Right renal cortex interstitium (tissue), 3 donors: ENCODE measurements around the gene VAV3. TPM values are rescaled to one million over a fixed set of nuclear protein-coding genes. Genes with fewer than 3 reads are reported as not detected.

Source experiments
- DNase-seq, 3 donors: peaks; one replicate each; pipeline ENCODE4 v3.0.0-alpha.2; 2013; ENCODE audit warnings: low read depth in 3 of 3, low spot score in 2 of 3
- polyA plus RNA-seq, 3 donors: library from polyadenylated mRNA; unstranded; fragments of 120-200 nt; gene quantifications; one replicate each; pipeline ENCODE4 v1.2.1, GENCODE V29; 2013; ENCODE audit not compliant: insufficient read length in 3 of 3

VAV3 gene
- polyA plus RNA-seq, 3 donors = 154 to 159 (median 158) TPM

DNA sequence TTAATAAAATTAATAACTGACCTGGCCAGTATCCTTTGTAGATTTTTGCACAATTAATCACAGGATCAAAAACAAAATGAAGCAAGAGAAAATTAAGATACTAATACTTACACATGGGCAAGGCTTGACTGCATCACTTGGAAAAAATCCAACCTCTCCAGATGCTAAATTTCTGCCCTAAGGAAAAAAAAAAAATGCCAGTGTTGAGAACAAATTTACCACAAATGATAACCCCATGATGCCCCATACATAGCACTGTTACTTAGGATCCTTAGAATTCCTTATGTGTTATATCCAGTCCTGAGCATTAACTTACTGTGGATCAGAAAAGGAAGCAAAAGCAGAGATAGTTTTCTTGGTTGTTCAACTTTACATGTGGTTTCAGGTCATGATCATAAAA, 347.5 kb downstream of the VAV3 start:
- DNase-seq = no peak

- no peak for DNase-seq
Observed at GRCh38 chr1:107609808-107610207, 355.2 kb downstream of the VAV3 start.

- DNase-seq = no peak
Observed at GRCh38 chr1:107604825-107605224, 360.2 kb downstream of the VAV3 start.

DNA sequence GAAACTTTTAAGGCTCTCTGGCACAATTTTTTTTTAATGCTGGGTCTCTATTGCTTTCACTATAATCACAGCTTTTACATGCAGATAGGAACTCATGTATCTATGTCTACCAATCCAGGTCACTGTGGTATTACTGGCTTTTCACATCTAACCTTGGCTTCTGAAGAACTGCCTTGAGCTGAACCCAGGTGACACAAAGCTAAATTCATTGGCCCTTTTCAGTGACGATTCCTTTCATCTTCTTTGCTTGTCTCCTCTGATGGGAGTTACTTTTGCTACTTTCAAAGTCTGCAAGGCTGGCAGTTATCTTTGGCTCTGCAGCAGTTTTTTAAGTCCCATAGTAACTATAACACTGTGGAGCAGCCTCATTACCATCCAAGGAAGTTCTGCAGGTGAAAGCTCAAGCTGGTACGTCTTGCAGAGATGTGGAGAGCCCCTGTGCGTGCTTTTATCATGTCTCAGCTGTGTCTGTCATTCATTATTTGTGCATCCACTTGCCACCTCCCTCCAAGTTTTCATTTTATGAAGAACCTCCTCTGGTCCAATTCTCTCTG, 364.3 kb downstream of the VAV3 start:
- DNase-seq = no peak

- no peak for DNase-seq
Observed at GRCh38 chr1:107599220-107599619, 365.8 kb downstream of the VAV3 start.

- DNase-seq = no peak
Observed at GRCh38 chr1:107597290-107597689, 367.7 kb downstream of the VAV3 start.

- DNase-seq = no peak
Observed at GRCh38 chr1:107594536-107594935, 370.4 kb downstream of the VAV3 start.

DNA sequence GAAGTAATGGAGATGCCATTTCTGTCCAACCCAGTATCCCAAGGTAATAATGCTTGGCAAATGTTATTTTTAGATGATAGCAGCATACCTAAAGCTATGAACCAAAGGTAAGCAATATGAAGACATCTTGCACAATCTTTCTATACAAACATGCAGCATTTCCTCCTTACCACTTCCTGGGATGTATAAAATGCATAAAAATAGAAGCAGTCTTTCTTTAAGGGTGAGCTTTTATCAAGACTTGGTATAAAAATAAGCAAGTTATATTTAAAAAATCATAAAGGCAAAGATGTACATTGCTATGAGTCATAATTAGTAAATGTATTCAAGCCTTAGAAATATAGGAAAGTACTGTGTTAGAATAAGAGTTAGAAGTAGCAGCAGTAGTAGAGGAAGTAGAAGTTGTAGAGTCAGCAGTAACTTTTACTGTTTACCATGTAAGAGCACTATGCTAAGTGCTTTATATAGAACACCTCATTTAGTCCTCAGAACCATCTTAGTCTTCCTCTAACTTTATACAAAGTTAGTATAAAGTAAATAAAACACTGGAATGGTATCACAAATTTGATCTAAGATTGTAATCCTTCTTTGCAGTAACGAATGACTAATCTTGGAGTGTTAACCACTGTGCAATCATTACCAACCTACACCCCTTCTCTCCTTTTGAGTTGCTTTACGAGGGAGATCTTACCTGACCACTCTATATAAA, 371.3 kb downstream of the VAV3 start:
- no peak for DNase-seq

DNA sequence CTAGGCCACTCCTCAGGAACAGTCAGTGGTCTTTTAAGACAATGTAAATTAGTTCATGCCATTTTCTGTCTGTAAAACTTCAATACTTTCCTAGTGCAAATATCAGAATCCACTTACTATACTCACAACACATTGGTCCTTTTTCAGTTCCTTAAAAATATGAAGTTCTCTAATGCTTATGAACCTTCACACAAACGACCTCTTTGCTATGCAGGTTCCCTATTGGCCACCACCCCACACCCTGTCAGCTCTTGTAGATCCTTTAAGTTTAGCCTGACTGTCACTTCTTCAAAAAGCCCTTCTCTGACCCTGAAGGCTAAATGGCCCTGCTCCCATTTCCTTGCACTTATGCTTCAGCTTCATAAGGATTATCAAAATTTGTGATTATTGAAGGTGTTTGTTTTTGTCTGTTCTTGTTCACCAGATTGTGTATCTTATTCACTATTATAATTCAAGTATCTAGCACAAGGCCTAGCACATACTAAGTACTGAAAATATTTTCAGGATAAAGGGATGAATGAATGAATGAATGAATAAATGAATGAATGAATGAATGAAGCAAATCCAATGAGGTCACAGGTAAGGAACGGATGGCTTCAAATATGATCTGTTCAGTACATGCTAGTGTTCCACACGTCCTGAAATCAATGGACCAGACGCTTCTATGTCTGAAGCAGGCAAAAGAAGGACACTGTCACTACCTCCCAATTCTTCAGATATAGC, 373.9 kb downstream of the VAV3 start:
- no peak for DNase-seq

DNA sequence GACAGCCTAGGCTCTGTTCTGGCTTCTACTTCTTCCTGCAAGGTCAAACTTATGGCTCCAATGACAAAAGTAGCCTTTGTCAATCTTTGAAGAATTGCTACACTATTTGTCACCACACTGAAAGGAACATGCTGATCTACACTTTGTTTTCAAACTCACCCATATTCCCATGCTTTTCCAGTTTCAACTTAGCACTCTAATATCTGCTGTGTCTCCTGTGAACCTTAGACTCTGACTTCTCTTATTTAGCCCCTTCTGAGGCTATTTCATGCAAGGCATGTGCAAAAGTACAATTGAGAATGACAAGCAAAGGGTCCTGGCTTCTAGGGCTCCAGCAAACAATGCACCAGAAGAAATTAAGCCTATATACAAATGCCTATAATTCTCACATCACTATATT, 374.9 kb downstream of the VAV3 start:
- DNase-seq = no peak

DNA sequence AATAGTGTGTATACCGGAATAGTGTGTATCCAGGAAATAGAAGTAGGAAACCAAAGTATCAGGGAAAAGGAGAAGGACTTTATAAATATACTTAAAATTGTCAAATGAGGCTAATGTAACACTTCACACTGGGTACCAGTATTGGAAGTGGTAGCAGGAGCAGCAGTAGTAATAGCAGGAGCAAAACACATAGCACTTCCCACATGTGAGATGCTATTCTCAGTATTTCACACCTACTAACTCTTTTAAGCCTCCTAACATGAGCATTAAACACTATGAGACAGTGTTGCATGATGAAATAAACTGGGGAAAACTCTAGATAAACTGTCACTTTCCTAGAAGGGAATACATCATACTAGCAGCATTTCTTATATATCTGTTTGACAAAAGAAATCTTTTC, 376.7 kb downstream of the VAV3 start:
- no peak for DNase-seq

- DNase-seq = no peak
Observed at GRCh38 chr1:107575226-107575625, 389.8 kb downstream of the VAV3 start.

GRCh38 chr1:107574044-107574443, 390.9 kb downstream of the VAV3 start:
- no peak for DNase-seq

DNA sequence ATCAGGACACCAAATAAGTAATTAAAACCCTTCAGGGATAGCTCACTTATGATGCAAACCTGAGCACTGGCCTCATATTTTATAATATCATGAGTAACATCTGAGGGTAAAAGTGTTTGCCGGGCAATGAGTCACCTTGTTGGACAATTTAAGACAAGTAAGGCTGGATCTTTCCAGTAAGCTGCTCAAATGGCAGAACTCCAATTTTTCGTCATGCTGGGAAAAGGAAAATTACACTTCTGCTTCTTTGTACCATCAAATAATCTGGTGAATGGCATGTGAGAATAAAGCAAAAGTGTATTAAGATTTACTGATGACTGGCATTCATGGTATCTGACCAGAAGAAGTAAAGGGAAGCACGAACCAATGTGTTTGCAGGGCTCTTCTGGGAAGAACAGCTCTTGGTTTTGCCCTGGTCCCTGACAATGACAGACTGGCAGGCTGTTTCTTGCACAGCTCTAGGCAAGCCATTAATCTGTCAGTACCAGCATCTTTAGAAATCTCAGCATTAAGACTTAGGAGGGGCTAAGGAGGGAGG, 392.2 kb downstream of the VAV3 start:
- DNase-seq = no peak

DNA sequence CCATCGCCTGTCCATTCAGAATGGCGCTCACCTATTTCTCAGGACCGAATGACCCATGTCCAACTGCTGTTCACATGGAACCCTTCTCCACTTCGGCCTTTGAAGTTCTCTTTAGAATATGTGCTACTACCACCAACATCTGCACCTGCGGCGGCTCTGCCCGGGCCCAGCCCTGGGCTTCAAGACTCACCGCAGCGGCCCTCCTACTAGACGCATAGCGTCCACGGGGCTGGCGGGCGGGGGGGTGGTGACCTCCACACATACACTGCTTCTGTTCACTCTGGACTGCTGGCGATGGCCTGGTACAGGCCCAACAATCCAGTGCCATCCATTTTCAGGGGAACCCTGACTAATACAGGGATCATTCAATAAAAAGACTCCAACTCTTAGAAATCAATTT, 394.2 kb downstream of the VAV3 start:
- no peak for DNase-seq

DNA sequence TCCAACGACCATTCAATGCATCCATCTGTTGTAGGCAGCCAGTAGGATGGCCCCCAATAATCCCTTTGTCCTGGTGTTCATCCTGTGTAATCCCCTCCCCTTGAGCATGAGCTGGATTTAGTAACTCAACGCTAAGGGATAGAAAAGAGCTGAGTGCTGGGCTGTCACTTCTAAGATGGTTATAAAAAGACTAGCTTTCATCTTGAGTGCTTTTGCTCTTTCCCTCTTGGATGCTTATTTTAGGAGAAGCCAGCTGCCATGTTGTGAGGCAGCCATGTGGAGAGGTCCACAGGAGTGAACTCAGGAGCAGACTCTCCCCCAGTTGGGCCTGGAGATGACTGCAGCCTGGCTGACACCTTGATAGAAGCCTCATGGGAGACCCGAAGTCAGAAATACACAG, 401.5 kb downstream of the VAV3 start:
- DNase-seq = no peak

DNA sequence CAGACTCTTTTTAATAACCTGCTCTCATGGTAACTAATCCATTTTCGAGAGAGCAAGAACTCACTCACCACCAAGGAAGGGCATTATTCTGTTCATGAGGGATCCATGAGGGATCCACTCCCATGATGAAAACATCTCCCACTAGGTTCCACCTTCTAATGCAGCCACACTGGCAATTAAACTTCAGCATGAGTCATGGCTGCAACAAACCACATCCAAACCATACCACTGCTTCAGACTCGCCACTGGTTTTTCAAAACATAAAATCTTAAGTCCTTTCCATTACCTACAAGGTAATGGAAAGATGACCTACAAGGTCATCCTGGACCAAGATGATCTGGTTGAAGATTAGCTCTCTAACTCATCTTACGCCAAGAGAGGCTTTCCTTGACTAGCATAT, 405.1 kb downstream of the VAV3 start:
- no peak for DNase-seq

GRCh38 chr1:107557095-107557494, 407.9 kb downstream of the VAV3 start:
- DNase-seq = no peak

DNA sequence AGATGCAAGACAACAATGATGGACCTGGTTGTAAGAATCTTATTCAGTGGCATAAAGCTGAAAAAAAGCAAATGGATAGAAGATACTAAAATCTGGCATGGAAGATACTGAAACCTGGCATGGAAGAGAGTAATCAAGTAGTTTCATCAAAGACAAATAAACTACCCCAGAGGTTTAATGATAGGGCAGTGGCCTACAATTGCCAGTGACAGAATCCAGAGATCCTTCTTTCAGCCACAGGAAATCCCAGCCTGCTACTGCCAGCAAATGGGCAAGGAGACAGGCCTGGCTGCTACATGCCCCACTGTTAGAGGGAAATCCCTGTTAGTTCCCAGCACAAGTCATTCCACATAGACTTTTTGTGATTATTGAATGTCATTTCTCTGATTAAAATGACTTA, 409.4 kb downstream of the VAV3 start:
- no peak for DNase-seq

- no peak for DNase-seq
Observed at GRCh38 chr1:107552781-107553180, 412.2 kb downstream of the VAV3 start.

GRCh38 chr1:107551456-107551855, 413.5 kb downstream of the VAV3 start:
- no peak for DNase-seq

GRCh38 chr1:107550358-107550757, 414.6 kb downstream of the VAV3 start:
- DNase-seq = no peak
